Measurements from ENCODE around the gene CYP1B1. TPM values are rescaled to one million over a fixed set of nuclear protein-coding genes. Genes with fewer than 3 reads are reported as not detected.

CYP1B1 gene
- 0.39 and 0.62 TPM in 2 replicates for total RNA-seq (ENCODE audit: low replicate concordance)

DNA sequence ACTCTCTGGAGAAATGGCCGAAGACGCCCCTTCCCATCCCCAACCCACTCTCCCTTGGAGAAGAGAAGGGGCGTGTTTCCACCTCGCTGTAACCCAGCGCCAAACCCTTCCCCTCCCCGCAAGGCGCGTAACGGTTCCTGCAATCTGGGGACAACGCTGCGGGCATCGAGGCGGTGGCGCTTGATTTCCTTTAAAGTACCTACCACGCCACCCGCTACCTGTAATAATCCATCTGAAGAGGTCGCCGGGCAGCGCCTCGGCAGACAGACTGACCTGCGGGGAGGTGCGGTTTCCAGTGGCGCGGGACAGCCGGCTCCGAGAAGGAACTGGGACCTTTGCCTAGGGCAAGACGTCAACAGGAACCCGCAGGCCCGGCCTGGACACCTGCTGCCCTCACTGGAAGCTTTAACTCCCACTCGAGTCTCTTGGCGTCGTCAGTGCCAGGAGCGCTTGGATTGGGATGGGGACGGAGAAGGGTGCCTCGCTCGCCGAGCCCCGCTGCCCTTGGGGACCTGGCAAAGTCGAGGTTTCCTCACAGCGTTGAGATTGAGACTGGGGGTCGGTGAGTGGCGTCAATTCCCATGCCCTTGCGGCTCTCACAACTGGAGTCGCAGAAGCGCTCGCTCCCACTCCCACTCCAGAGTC lies at the start of gene CYP1B1:
Gene CYP1B1 (minus strand): TSS at position 645 of the 645 bp plus-strand sequence. CDS start 763 bp downstream, outside the sequence.
- no peaks in the 10 kb centered on the region for H3K36me3 Mint-ChIP-seq
- peaks cover 50% of the 10 kb centered on the region for H3K27me3 Mint-ChIP-seq (ENCODE audit: insufficient read depth, low read depth)
- TF ChIP-seq EZH2 (IDR thresholded peaks at IDR 0.05), result peak; percentile 51
- TF ChIP-seq, protein P1, sequence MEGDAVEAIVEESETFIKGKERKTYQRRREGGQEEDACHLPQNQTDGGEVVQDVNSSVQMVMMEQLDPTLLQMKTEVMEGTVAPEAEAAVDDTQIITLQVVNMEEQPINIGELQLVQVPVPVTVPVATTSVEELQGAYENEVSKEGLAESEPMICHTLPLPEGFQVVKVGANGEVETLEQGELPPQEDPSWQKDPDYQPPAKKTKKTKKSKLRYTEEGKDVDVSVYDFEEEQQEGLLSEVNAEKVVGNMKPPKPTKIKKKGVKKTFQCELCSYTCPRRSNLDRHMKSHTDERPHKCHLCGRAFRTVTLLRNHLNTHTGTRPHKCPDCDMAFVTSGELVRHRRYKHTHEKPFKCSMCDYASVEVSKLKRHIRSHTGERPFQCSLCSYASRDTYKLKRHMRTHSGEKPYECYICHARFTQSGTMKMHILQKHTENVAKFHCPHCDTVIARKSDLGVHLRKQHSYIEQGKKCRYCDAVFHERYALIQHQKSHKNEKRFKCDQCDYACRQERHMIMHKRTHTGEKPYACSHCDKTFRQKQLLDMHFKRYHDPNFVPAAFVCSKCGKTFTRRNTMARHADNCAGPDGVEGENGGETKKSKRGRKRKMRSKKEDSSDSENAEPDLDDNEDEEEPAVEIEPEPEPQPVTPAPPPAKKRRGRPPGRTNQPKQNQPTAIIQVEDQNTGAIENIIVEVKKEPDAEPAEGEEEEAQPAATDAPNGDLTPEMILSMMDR (IDR thresholded peaks at IDR 0.05), result no peak
- TF ChIP-seq EZH2phosphoT487 (IDR thresholded peaks at IDR 0.05), result peak; percentile 45
- H3K27me3 ChIP-seq, result peaks cover 93% of the 10 kb centered on the region
- no peaks in the 10 kb centered on the region for H3K79me2 ChIP-seq (ENCODE audit: low read depth)
- peak within 1 kb of the TSS; percentile 87 for H3K4me3 Mint-ChIP-seq
- peaks cover 36% of the 10 kb centered on the region for H3F3A ChIP-seq (ENCODE audit: low read depth)
- no peak within 1 kb of the TSS for H3K27ac ChIP-seq
- H2AFZ ChIP-seq (replicated peaks), result peak within 1 kb of the TSS; percentile 88
- H3K27ac Mint-ChIP-seq, result no peak within 1 kb of the TSS
- H3K9me3 Mint-ChIP-seq, result no peaks in the 10 kb centered on the region
- peak within 1 kb of the TSS; percentile 89 for H3K4me2 ChIP-seq
- H3K4me1 Mint-ChIP-seq, result peaks cover 15% of the 10 kb centered on the region
- no peaks in the 10 kb centered on the region for H3K36me3 ChIP-seq
- peaks cover 22% of the 10 kb centered on the region for H4K20me1 ChIP-seq (ENCODE audit: low read depth)
- peak within 1 kb of the TSS; percentile 58 for H3K4me3 ChIP-seq
- DNase-seq (ENCODE audit: low spot score), result peak; percentile 29
- H3K9ac ChIP-seq, result no peak within 1 kb of the TSS
- H3K9me3 ChIP-seq (ENCODE audit: low read depth), result no peaks in the 10 kb centered on the region
- peaks cover 11% of the 10 kb centered on the region for H3K4me1 ChIP-seq

DNA sequence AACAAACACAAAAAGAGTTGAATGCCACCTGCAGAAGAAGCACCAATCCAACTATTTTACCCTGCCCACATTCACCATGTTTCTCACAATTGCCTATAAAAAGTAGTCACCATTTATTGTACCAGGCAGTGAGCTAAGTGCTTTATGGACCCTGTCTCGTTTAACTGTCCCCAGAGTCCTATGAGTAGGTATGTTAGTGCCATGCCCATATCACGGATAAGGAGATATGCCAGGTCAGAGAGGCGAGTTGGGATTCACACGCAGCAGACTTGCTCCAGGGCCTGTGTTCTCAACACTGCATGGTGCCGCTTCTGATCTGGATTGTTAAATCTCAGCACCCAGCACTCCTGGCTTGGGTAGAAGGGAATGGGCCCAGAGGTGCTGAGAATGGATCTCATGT lies 49.1 kb upstream of the CYP1B1 start:
- Histone ChIP-seq H3K36me3 (no peaks in the 10 kb centered on the region), H2AFZ (replicated peaks) (no peak overlapping the region), H3K9ac (no peak overlapping the region), H3K27me3 (no peaks in the 10 kb centered on the region), H3K4me3 (no peak overlapping the region), H4K20me1 (ENCODE audit: low read depth) (no peaks in the 10 kb centered on the region), H3F3A (ENCODE audit: low read depth) (no peaks in the 10 kb centered on the region), H3K9me3 (ENCODE audit: low read depth) (no peaks in the 10 kb centered on the region), H3K79me2 (ENCODE audit: low read depth) (no peaks in the 10 kb centered on the region), H3K4me2 (no peak overlapping the region), H3K4me1 (no peaks in the 10 kb centered on the region), H3K27ac (no peak overlapping the region)
- no peak for DNase-seq (ENCODE audit: low spot score)
- H3K4me3 Mint-ChIP-seq, result no peak overlapping the region
- H3K27me3 Mint-ChIP-seq (ENCODE audit: insufficient read depth, low read depth), result no peaks in the 10 kb centered on the region
- no peak overlapping the region for H3K27ac Mint-ChIP-seq
- TF ChIP-seq, protein P1 (IDR thresholded peaks at IDR 0.05), result no peak
- TF ChIP-seq EZH2phosphoT487 (IDR thresholded peaks at IDR 0.05), result no peak
- no peak for TF ChIP-seq EZH2 (IDR thresholded peaks at IDR 0.05)
- peaks cover 5% of the 10 kb centered on the region for H3K36me3 Mint-ChIP-seq
- H3K9me3 Mint-ChIP-seq, result peaks cover 17% of the 10 kb centered on the region
- no peaks in the 10 kb centered on the region for H3K4me1 Mint-ChIP-seq

DNA sequence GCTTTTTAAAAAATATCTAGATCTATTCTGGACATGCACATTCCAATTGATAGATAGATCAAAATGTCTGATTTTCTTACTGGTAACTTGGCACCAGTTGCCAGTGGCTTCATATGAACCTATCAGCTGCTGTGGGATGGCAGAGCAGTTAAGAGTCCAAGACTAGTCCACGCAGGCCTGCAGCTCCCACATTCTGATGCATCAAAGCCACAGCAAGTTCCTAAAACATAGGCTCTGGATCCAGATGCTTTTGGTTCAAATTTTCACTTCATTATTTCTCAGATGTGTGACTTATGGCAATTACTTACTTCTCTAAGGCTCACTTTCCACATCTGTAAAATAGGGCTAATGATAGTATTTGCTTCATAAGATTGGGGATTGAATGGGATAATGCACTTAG lies 48.0 kb upstream of the CYP1B1 start:
- TF ChIP-seq EZH2 (IDR thresholded peaks at IDR 0.05), result no peak
- Histone ChIP-seq H3K9ac (no peak overlapping the region), H3K36me3 (no peaks in the 10 kb centered on the region), H3K4me1 (no peaks in the 10 kb centered on the region), H3K4me3 (no peak overlapping the region), H3K4me2 (no peak overlapping the region), H3K27me3 (no peaks in the 10 kb centered on the region), H4K20me1 (ENCODE audit: low read depth) (no peaks in the 10 kb centered on the region), H3F3A (ENCODE audit: low read depth) (no peaks in the 10 kb centered on the region), H3K9me3 (ENCODE audit: low read depth) (no peaks in the 10 kb centered on the region), H3K79me2 (ENCODE audit: low read depth) (no peaks in the 10 kb centered on the region), H2AFZ (replicated peaks) (no peak overlapping the region), H3K27ac (no peak overlapping the region)
- Mint-ChIP-seq H3K4me3 (no peak overlapping the region), H3K27ac (no peak overlapping the region), H3K27me3 (ENCODE audit: insufficient read depth, low read depth) (peaks cover 2% of the 10 kb centered on the region), H3K4me1 (no peaks in the 10 kb centered on the region), H3K36me3 (peaks cover 5% of the 10 kb centered on the region), H3K9me3 (peaks cover 17% of the 10 kb centered on the region)
- no peak for DNase-seq (ENCODE audit: low spot score)

DNA sequence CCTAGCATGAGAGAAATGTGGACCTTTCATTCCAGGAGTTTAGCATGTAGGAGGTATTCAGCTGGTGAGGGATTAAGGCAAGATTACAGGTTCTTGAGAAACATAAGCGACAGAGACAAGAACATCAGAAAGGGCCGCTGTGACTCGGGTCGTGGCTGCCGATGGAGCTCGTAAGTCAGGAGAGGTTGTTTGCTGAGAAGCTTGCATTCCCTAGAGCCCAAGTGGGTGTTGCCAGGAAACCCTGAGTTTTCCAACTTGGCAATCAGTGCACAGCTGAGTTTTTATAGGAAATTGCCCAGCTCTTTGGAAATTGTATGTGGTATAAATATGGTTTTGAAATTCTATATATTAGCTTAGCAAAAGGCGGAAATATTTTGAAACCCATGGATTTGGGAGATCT lies 46.4 kb upstream of the CYP1B1 start:
- TF ChIP-seq, protein P1 (IDR thresholded peaks at IDR 0.05), result no peak
- TF ChIP-seq EZH2phosphoT487 (IDR thresholded peaks at IDR 0.05) (no peak), EZH2 (IDR thresholded peaks at IDR 0.05) (no peak)
- H3K4me3 ChIP-seq, result no peak overlapping the region
- H3K27me3 ChIP-seq, result no peaks in the 10 kb centered on the region
- no peak overlapping the region for H3K4me2 ChIP-seq
- Mint-ChIP-seq H3K36me3 (peaks cover 5% of the 10 kb centered on the region), H3K27ac (no peak overlapping the region), H3K27me3 (ENCODE audit: insufficient read depth, low read depth) (peaks cover 4% of the 10 kb centered on the region), H3K4me1 (no peaks in the 10 kb centered on the region), H3K9me3 (peaks cover 10% of the 10 kb centered on the region), H3K4me3 (no peak overlapping the region)
- no peaks in the 10 kb centered on the region for H3K9me3 ChIP-seq (ENCODE audit: low read depth)
- H3K36me3 ChIP-seq, result no peaks in the 10 kb centered on the region
- DNase-seq (ENCODE audit: low spot score), result no peak
- no peak overlapping the region for H2AFZ ChIP-seq (replicated peaks)
- no peaks in the 10 kb centered on the region for H3F3A ChIP-seq (ENCODE audit: low read depth)
- H3K79me2 ChIP-seq (ENCODE audit: low read depth), result no peaks in the 10 kb centered on the region
- H3K9ac ChIP-seq, result no peak overlapping the region
- no peaks in the 10 kb centered on the region for H4K20me1 ChIP-seq (ENCODE audit: low read depth)
- no peak overlapping the region for H3K27ac ChIP-seq
- no peaks in the 10 kb centered on the region for H3K4me1 ChIP-seq

Data from neural progenitor cell (in vitro differentiated cells).